ENCODE measurements around the gene CLECL1. TPM values are rescaled to one million over a fixed set of nuclear protein-coding genes. Genes with fewer than 3 reads are reported as not detected.
"Not testable (repeated sequence)": the region's sequence is repeated elsewhere in the genome, so short reads cannot be mapped to it uniquely, and the experiment has no call there.

The CLECL1 gene
- total RNA-seq, 4 donors from 2014 or later, result not detected

DNA sequence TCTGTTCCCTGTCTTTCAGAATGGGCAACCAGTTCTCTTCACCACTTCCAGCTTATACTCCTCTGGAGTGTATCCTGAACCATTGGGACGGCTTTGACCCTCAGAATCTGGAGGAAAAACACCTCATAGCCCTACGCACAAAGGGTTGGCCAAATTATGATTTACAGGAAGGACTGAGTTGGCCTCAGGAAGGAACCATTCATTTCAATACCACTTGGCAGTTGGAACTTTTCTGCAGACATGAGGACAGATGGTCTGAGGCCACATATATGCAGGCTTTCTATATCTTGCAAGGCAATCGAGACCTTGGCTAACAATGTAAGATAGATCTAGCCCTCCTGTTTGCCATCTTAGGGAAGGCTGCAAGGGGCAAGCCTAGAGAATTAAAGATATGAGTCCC, 24.0 kb downstream of the CLECL1 start:
- no peaks in the 10 kb centered on the region for H3K9me3 ChIP-seq
- in situ Hi-C loops (cut with MboI; ENCODE audit: low sequenced_read_pairs in 4 of 4) (loop anchor here (10.0 to 25.0 kb wide), 2 partner anchors 74 to 372 kb away; no protein-coding TSS in a partner anchor), intact Hi-C loops (cut with DNase I; ENCODE audit: low total_unique reads) (loop anchor here (5.0 kb wide), 1 partner anchor 377 kb away; no protein-coding TSS in a partner anchor)
- no peaks in the 10 kb centered on the region for H3K4me1 ChIP-seq
- H3K27me3 ChIP-seq, result no peaks in the 10 kb centered on the region
- H3K27ac ChIP-seq, result no peak overlapping the region
- no peak overlapping the region for H3K4me3 ChIP-seq
- TF ChIP-seq POLR2A (IDR thresholded peaks at IDR 0.05), result no peak
- TF ChIP-seq, protein P1, sequence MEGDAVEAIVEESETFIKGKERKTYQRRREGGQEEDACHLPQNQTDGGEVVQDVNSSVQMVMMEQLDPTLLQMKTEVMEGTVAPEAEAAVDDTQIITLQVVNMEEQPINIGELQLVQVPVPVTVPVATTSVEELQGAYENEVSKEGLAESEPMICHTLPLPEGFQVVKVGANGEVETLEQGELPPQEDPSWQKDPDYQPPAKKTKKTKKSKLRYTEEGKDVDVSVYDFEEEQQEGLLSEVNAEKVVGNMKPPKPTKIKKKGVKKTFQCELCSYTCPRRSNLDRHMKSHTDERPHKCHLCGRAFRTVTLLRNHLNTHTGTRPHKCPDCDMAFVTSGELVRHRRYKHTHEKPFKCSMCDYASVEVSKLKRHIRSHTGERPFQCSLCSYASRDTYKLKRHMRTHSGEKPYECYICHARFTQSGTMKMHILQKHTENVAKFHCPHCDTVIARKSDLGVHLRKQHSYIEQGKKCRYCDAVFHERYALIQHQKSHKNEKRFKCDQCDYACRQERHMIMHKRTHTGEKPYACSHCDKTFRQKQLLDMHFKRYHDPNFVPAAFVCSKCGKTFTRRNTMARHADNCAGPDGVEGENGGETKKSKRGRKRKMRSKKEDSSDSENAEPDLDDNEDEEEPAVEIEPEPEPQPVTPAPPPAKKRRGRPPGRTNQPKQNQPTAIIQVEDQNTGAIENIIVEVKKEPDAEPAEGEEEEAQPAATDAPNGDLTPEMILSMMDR (IDR thresholded peaks at IDR 0.05 in 4 of 5, conservative IDR thresholded peaks at IDR 0.05 in 1 of 5), result no peak
- ATAC-seq, result no peak
- no peaks in the 10 kb centered on the region for H3K36me3 ChIP-seq
- no peak for DNase-seq

DNA sequence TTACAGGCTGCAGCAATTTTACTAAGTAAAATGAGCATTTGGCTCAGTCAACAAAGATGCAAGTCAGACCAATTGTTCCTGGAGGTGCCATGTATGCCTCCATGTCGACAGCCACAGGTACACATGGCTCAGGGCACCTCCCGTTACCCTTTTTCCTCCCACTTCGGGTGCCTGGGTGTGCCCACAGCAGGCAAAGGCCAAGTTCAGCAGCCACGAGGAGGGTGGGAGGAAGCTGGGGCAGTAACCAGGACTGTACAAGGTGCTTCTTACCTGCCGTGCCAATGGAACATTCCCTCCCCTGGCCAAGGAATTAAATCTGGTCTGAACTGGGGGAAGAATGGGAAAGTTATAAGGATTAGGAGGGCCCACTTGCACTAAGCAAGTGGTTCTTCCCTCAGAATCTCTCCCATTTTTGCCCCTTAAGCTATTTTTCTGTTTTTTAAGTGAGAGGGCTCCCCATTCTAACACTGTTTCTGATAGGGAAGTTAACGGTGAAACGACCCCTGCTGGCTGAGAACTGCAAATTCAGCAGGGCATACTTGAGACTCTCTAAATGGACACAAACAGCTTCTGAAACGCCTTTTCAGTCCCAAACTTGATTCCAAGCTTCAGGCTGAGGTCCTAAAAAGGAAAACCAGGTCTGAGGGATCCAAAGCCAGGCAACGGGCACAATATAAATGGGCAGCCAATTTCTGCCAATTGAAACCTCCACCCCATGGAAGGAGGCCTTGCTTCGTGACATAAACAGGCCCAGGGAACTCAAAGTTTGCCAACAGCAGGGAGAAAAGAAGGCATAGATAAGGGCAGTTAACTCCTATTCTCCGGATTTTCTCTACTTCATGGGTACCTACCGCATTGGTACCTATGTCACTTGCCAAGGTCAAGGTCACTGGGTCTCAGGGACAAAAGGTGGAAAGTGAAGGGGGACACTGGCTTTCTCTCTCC, 24.8 kb downstream of the CLECL1 start:
- no peak overlapping the region for H3K27ac ChIP-seq
- intact Hi-C loops (cut with DNase I; ENCODE audit: low total_unique reads), result loop anchor here (2.0 to 5.0 kb wide), 2 partner anchors 71 to 376 kb away; no protein-coding TSS in a partner anchor

DNA sequence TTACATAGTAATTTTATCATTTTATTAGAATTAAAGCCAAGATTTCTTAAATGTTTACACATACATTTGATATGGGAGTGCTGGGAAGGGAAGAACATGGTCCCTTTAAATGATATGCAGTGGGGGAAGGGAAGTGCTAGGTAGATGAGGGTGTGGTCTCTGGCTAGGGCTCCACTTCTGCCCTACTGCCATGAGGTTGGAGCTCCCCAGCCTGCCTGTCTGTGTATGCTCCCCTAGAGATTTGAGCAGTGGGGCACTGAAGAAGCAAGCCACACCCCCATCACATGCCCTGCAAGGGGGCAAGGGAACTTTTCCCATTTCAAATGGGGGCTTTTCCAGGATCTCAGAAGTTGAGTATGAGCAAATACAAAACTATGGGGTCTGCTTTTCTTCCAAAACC, 25.5 kb downstream of the CLECL1 start:
- no peaks in the 10 kb centered on the region for H3K27me3 ChIP-seq
- no peak overlapping the region for H3K4me3 ChIP-seq
- H3K36me3 ChIP-seq, result no peaks in the 10 kb centered on the region
- no peaks in the 10 kb centered on the region for H3K4me1 ChIP-seq
- ATAC-seq (no peak), DNase-seq (no peak)
- intact Hi-C loops (cut with DNase I; ENCODE audit: low total_unique reads), result loop anchor here (2.0 to 5.0 kb wide), 2 partner anchors 71 to 375 kb away; no protein-coding TSS in a partner anchor
- TF ChIP-seq, protein P1 (IDR thresholded peaks at IDR 0.05 in 4 of 5, conservative IDR thresholded peaks at IDR 0.05 in 1 of 5), result no peak
- no peak for TF ChIP-seq POLR2A (IDR thresholded peaks at IDR 0.05)
- H3K9me3 ChIP-seq, result no peaks in the 10 kb centered on the region
- in situ Hi-C loops (cut with MboI; ENCODE audit: low sequenced_read_pairs in 4 of 4), result loop anchor here (10.0 to 25.0 kb wide), 2 partner anchors 73 to 370 kb away; no protein-coding TSS in a partner anchor
- H3K27ac ChIP-seq, result no peak overlapping the region

More for the DNA sequence above, 24.8 kb downstream of the CLECL1 start:
- Histone ChIP-seq H3K36me3 (no peaks in the 10 kb centered on the region), H3K4me1 (no peaks in the 10 kb centered on the region), H3K27me3 (no peaks in the 10 kb centered on the region), H3K9me3 (no peaks in the 10 kb centered on the region), H3K4me3 (no peak overlapping the region)
- DNase-seq (no peak), ATAC-seq (no peak)
- TF ChIP-seq POLR2A (IDR thresholded peaks at IDR 0.05), result no peak
- TF ChIP-seq, protein P1 (IDR thresholded peaks at IDR 0.05 in 4 of 5, conservative IDR thresholded peaks at IDR 0.05 in 1 of 5), result peak; percentile 43 to 66 (median 47)
- in situ Hi-C loops (cut with MboI; ENCODE audit: low sequenced_read_pairs in 4 of 4), result loop anchor here (10.0 to 25.0 kb wide), 2 partner anchors 73 to 371 kb away; no protein-coding TSS in a partner anchor

DNA sequence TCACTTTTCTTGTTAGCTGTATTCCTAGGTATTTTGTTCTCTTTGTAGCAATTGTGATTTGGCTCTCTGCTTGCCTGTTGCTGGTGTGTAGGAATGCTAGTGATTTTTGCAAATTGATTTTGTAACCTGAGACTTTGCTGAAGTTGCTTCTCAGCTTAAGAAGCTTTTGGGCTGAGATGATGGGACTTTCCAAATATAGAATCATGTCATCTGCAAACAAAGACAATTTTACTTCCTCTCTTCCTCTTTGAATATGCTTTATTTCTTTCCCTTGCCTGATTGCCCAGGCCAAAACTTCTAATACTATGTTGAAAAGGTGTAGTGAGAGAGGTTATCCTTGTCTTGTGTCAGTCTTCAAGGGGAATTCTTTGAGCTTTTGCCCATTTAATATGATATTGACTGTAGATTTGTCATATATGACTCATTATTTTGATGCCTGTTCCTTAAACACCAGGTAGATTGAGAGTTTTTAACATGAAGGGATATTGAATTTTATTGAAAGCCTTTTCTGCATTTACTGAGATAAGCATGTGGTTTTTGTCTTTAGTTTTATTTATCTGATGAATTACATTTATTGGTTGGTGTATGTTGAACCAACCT, 26.7 kb downstream of the CLECL1 start:
- no peak overlapping the region for H3K27ac ChIP-seq

DNA sequence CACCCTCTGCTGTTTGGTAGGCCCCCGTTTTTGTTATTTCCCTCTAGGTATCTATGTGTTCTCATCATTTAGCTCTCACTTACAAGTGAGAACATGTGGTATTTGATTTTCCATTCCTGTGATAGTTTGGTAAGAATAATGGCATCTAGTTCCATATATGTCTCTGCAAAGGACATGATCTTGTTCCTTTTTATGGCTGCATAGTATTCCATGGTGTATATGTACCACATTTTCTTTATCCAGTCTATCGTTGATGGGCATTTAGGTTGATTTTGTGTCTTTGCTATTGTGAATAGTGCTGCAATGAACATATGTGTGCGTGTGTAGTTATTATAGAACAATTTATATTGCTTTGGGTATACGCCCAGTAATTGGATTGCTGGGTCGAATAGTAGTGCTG, 28.3 kb downstream of the CLECL1 start:
- H3K36me3 ChIP-seq; ATAC-seq; H3K27ac ChIP-seq; H3K9me3 ChIP-seq; H3K27me3 ChIP-seq; H3K4me1 ChIP-seq; DNase-seq; intact Hi-C loops (cut with DNase I; ENCODE audit: low total_unique reads); H3K4me3 ChIP-seq: not testable (repeated sequence)
- in situ Hi-C loops (cut with MboI; ENCODE audit: low sequenced_read_pairs in 4 of 4), result loop anchor here (10.0 to 25.0 kb wide), 2 partner anchors 70 to 367 kb away; no protein-coding TSS in a partner anchor

More for the DNA sequence above, 26.7 kb downstream of the CLECL1 start:
- H3K27me3 ChIP-seq, result no peaks in the 10 kb centered on the region
- H3K4me3 ChIP-seq, result no peak overlapping the region
- no peaks in the 10 kb centered on the region for H3K36me3 ChIP-seq
- intact Hi-C loops (cut with DNase I; ENCODE audit: low total_unique reads) (loop anchor here (2.0 to 5.0 kb wide), 2 partner anchors 69 to 374 kb away; no protein-coding TSS in a partner anchor), in situ Hi-C loops (cut with MboI; ENCODE audit: low sequenced_read_pairs in 4 of 4) (loop anchor here (10.0 to 25.0 kb wide), 2 partner anchors 71 to 369 kb away; no protein-coding TSS in a partner anchor)
- H3K9me3 ChIP-seq, result no peaks in the 10 kb centered on the region
- DNase-seq (no peak), ATAC-seq (no peak)
- no peak for TF ChIP-seq POLR2A (IDR thresholded peaks at IDR 0.05)
- TF ChIP-seq, protein P1 (IDR thresholded peaks at IDR 0.05 in 4 of 5, conservative IDR thresholded peaks at IDR 0.05 in 1 of 5), result no peak
- no peaks in the 10 kb centered on the region for H3K4me1 ChIP-seq
